Mesodermal cell (in vitro differentiated cells): ENCODE data around the gene FAM149A. TPM values are rescaled to one million over a fixed set of nuclear protein-coding genes. Genes with fewer than 3 reads are reported as not detected.
A peak's percentile ranks its signal among the peaks of the same experiment; 100 is the strongest.

Experiments
- H3K27ac ChIP-seq: 2 replicates; pipeline ENCODE4 v1.7.0; 2013; ENCODE audit warnings: mild to moderate bottlenecking, low read depth, low read length, moderate library complexity; ENCODE audit not compliant: severe bottlenecking
- H3K36me3 ChIP-seq: 2 replicates; pipeline ENCODE4 v1.7.1; 2013; ENCODE audit warnings: mild to moderate bottlenecking, low read length, moderate library complexity; ENCODE audit not compliant: control insufficient read depth, insufficient read depth
- H3K4me1 ChIP-seq: one replicate; pipeline ENCODE4 v1.7.1; 2013; ENCODE audit warnings: mild to moderate bottlenecking, low read length; ENCODE audit not compliant: insufficient read depth, control insufficient read depth, poor library complexity, severe bottlenecking
- H3K4me3 ChIP-seq: 2 replicates; pipeline ENCODE4 v1.7.0; 2013; ENCODE audit warnings: low read length, control low read depth, mild to moderate bottlenecking; ENCODE audit not compliant: insufficient read depth, poor library complexity, severe bottlenecking; ENCODE audit errors: extremely low read depth
- H3K9me3 ChIP-seq: 2 replicates; pipeline ENCODE4 v1.7.1; 2013; ENCODE audit warnings: mild to moderate bottlenecking, low read length, moderate library complexity; ENCODE audit not compliant: control insufficient read depth
- WGBS, 2 experiments: methylation state at CpG; one replicate each; pipeline ENCODE4 v1.1.5; 2013; ENCODE audit warnings: missing lambda C conversion rate in 2 of 2; ENCODE audit not compliant: insufficient coverage in 2 of 2; 5-methylcytosine and 5-hydroxymethylcytosine counted together
- polyA plus RNA-seq, 2 experiments: library from polyadenylated mRNA; stranded (reverse); fragments of 50-300 nt; gene quantifications; one replicate each; pipeline ENCODE4 v1.2.3, GENCODE V29; 2013

FAM149A gene
- 2.2 TPM for polyA plus RNA-seq (2013, experiment 1 of 2)
- 2.8 TPM for polyA plus RNA-seq (2013, experiment 2 of 2)

DNA sequence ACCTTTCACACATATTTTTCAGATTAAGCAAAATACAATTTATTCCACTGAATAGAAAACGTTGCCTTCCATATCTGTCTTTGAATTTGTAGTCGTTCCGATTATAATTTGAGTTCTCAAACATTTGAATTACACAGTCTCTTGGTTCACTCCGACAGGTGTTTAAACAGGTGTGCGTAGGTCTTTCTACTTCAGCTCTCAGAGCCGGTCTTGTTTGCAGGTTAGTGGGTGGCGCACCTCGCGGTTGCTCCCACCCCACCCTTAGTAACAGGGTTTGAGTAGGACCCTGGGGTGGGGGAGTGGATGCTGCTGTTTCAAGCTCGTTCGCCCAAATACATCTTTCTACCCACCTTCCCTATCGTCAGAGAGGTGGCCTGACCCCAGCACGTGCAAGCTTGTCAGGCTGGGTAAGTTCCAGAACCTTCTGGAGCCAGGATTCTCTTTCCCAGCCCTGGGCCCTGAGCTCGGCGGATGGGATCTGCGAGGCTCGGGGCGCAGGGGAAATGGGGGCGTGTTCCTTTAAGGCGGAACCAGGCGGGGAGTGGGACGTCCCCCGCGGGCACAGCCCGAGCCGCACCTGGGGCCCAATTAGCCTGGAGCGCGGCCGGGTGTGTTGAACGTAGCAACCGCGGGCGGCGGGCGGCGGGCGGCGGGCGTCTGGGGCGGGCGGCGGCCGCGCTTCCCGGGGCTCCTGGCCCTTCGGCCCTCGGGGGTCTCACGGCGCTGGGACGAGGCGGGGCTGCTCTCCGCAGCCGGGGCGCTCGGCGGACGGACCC is at the start of gene FAM149A:
FAM149A (plus strand) TSS at position 591 of the 776 bp plus-strand sequence.
- no peak within 1 kb of the TSS for H3K27ac ChIP-seq
- no peaks in the 10 kb centered on the region for H3K9me3 ChIP-seq
- H3K4me3 ChIP-seq = peak within 1 kb of the TSS; percentile 41
- no peaks in the 10 kb centered on the region for H3K4me1 ChIP-seq
- WGBS, 2 experiments = 22 to 27% methylated on average over 24 to 35 of the region's 57 CpGs
- no peaks in the 10 kb centered on the region for H3K36me3 ChIP-seq

- Histone ChIP-seq H3K4me3 (no peak overlapping the region), H3K4me1 (no peaks in the 10 kb centered on the region), H3K27ac (no peak overlapping the region), H3K9me3 (no peaks in the 10 kb centered on the region), H3K36me3 (no peaks in the 10 kb centered on the region)
- 98 to 100% methylated on average over 2 to 6 of the region's 6 CpGs for WGBS, 2 experiments
Measured at GRCh38 chr4:186058253-186058979, 46.1 kb upstream of the FAM149A start.

DNA sequence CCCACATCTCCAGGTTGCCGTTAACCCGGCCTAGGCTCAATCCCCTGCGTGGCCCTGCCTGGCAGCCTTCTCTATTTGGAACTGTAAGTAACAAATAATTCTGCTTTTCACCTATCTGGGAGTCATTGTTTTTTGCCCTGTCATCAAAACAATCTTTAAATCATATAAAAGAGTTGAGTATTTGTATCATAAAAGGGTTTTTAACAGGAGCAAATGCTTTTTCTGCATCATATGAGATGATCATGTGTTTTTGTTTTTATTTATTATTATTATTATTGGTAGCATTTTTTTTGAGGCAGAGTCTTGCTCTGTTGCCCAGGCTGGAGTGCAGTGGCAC is 45.6 kb upstream of the FAM149A start:
- Histone ChIP-seq H3K9me3 (no peaks in the 10 kb centered on the region), H3K36me3 (no peaks in the 10 kb centered on the region), H3K4me1 (no peaks in the 10 kb centered on the region), H3K27ac (no peak overlapping the region), H3K4me3 (no peak overlapping the region)
- 100% methylated on average over 1 of the region's 3 CpGs; no CpG with 5 or more reads in 1 of the 2 experiments for WGBS, 2 experiments

- 100% methylated on average over 1 of the region's 4 CpGs; no CpG with 5 or more reads in 1 of the 2 experiments for WGBS, 2 experiments
- Histone ChIP-seq H3K36me3 (no peaks in the 10 kb centered on the region), H3K4me1 (no peaks in the 10 kb centered on the region)
Measured at GRCh38 chr4:186061921-186062320, 42.6 kb upstream of the FAM149A start.

DNA sequence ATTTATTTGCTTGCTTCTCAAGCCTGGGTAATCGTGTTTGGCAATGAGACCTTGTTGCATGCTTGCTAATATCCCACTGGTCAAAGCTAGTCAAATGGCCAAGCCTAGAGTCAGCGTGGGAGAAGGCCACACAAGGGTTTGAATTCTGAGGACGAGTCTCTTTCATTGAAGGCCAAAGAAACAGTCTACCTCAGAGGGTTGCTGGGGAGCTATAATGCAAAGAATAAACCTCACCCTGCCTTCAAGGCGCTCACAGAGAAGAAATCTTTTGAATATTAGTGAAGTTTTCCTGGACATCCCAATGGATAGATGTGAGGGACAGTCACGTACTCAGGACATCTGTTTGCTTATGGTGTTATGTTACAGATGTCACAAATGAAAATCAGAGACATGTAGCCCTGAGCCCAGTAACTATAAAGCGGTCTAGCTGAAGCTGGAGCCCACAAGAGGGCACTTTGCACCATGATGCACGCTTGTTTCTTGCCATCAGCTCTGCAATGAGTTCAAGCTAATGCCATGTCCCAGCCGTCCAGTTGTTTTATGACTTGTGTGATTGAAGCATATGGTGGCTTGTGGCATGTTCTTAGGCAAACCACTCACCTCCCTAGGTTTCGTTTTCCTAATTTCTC is 36.6 kb upstream of the FAM149A start:
- Histone ChIP-seq H3K36me3 (no peaks in the 10 kb centered on the region), H3K9me3 (no peaks in the 10 kb centered on the region), H3K4me3 (no peak overlapping the region), H3K4me1 (no peaks in the 10 kb centered on the region), H3K27ac (no peak overlapping the region)
- 75 to 84% methylated on average over 6 of the region's 9 CpGs for WGBS, 2 experiments

More at GRCh38 chr4:186061921-186062320, 42.6 kb upstream of the FAM149A start:
- no peak overlapping the region for H3K27ac ChIP-seq
- H3K9me3 ChIP-seq = no peaks in the 10 kb centered on the region
- no peak overlapping the region for H3K4me3 ChIP-seq

GRCh38 chr4:186068581-186069348 is 35.7 kb upstream of the FAM149A start, which contains the start of gene TLR3:
Gene TLR3, plus strand, starts transcription at chr4:186069156. Its CDS starts 7,464 bp downstream, at chr4:186076620.
- 83 to 92% methylated on average over 6 to 7 of the region's 12 CpGs for WGBS, 2 experiments
- no peaks in the 10 kb centered on the region for H3K9me3 ChIP-seq

DNA sequence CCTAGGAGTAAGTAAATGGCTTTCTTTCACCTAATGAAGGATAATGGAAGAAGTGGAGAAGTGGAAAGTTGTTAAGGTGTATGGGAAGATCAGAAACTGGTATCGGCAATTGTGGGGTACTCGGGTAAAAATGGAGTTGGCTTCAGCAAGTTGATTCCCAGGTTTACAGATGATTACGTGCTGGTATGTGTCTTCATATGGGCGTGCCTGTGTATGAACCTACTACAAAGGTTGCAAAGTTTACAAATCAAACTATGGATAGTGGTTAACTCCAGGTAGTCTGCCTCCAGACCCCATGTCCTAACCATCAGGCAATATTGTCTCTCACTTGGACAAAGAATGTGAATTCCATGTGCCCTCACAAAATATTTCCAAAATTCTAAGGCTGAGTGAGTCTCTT is 34.8 kb upstream of the FAM149A start:
- WGBS, 2 experiments = 95 to 96% methylated on average over 4 of the region's 4 CpGs
- H3K4me3 ChIP-seq = no peak overlapping the region
- H3K9me3 ChIP-seq = no peaks in the 10 kb centered on the region
- H3K4me1 ChIP-seq = no peaks in the 10 kb centered on the region
- H3K36me3 ChIP-seq = no peaks in the 10 kb centered on the region
- H3K27ac ChIP-seq = no peak overlapping the region

More at GRCh38 chr4:186068581-186069348, 35.7 kb upstream of the FAM149A start, which contains the start of gene TLR3:
- Histone ChIP-seq H3K4me1 (no peaks in the 10 kb centered on the region), H3K4me3 (no peak within 1 kb of the TSS), H3K36me3 (no peaks in the 10 kb centered on the region), H3K27ac (no peak within 1 kb of the TSS)

GRCh38 chr4:186072516-186072915 is 32.0 kb upstream of the FAM149A start:
- H3K27ac ChIP-seq = no peak overlapping the region
- 85 to 98% methylated on average over 5 to 8 of the region's 10 CpGs for WGBS, 2 experiments
- no peaks in the 10 kb centered on the region for H3K4me1 ChIP-seq
- no peak overlapping the region for H3K4me3 ChIP-seq
- no peaks in the 10 kb centered on the region for H3K9me3 ChIP-seq
- no peaks in the 10 kb centered on the region for H3K36me3 ChIP-seq

GRCh38 chr4:186074189-186074588 is 30.3 kb upstream of the FAM149A start:
- Histone ChIP-seq H3K36me3 (no peaks in the 10 kb centered on the region), H3K4me1 (no peaks in the 10 kb centered on the region), H3K27ac (no peak overlapping the region), H3K4me3 (no peak overlapping the region), H3K9me3 (no peaks in the 10 kb centered on the region)
- 87 to 88% methylated on average over 6 of the region's 7 CpGs for WGBS, 2 experiments

GRCh38 chr4:186078981-186079638 is 25.4 kb upstream of the FAM149A start:
- H3K9me3 ChIP-seq = no peaks in the 10 kb centered on the region
- no peak overlapping the region for H3K4me3 ChIP-seq
- H3K36me3 ChIP-seq = no peaks in the 10 kb centered on the region
- H3K27ac ChIP-seq = no peak overlapping the region
- 19 to 41% methylated on average over 5 to 7 of the region's 11 CpGs for WGBS, 2 experiments
- H3K4me1 ChIP-seq = no peaks in the 10 kb centered on the region
